ENCODE data around the gene TBATA. TPM values are rescaled to one million over a fixed set of nuclear protein-coding genes. Genes with fewer than 3 reads are reported as not detected.

The TBATA gene
- total and polyA plus RNA-seq, 10 donors = 0.45 to 2.9 (median 0.63) TPM; not detected in 2

- Histone ChIP-seq H3K4me3 (no peak overlapping the region), H3K4me1 (peaks cover 0 to 5% (median 0%) of the 10 kb centered on the region in 6 donors), H3K27ac (no peak overlapping the region), H3K27me3 (replicated peaks in 1 of 7) (no peaks in the 10 kb centered on the region), H3K36me3 (no peaks in the 10 kb centered on the region), H3K9me3 (no peaks in the 10 kb centered on the region)
- no peak for DNase-seq
- 74 to 95% (median 88%) methylated on average over 2 of the region's 2 CpGs for WGBS, 5 donors
- intact Hi-C loops (cut with DNase I; ENCODE audit: low total_unique reads) = no loop called here
- no peak for TF ChIP-seq POLR2AphosphoS5 (IDR thresholded peaks at IDR 0.05)
- no peak for TF ChIP-seq CTCF (IDR thresholded peaks at IDR 0.05 in 8 of 11, conservative IDR thresholded peaks at IDR 0.05 in 3 of 11)
- no peak for TF ChIP-seq POLR2A (IDR thresholded peaks at IDR 0.05)
Measured at GRCh38 chr10:70809726-70810125, 24.5 kb upstream of the TBATA start.

GRCh38 chr10:70809011-70809611 is 23.9 kb upstream of the TBATA start:
- Histone ChIP-seq H3K27me3 (replicated peaks in 1 of 7) (no peaks in the 10 kb centered on the region), H3K9me3 (no peaks in the 10 kb centered on the region), H3K4me3 (no peak overlapping the region), H3K36me3 (no peaks in the 10 kb centered on the region), H3K4me1 (no peaks in the 10 kb centered on the region), H3K27ac (no peak overlapping the region)
- DNase-seq = no peak
- TF ChIP-seq POLR2AphosphoS5 (IDR thresholded peaks at IDR 0.05) (no peak), POLR2A (IDR thresholded peaks at IDR 0.05) (no peak), CTCF (IDR thresholded peaks at IDR 0.05 in 8 of 11, conservative IDR thresholded peaks at IDR 0.05 in 3 of 11) (no peak)
- 74 to 92% (median 85%) methylated on average over 6 of the region's 6 CpGs for WGBS, 5 donors
- intact Hi-C loops (cut with DNase I; ENCODE audit: low total_unique reads) = no loop called here

GRCh38 chr10:70807556-70807955 is 22.4 kb upstream of the TBATA start:
- Histone ChIP-seq H3K4me1 (no peaks in the 10 kb centered on the region), H3K27me3 (replicated peaks in 1 of 7) (no peaks in the 10 kb centered on the region), H3K4me3 (no peak overlapping the region), H3K36me3 (no peaks in the 10 kb centered on the region), H3K9me3 (no peaks in the 10 kb centered on the region), H3K27ac (no peak overlapping the region)
- DNase-seq = no peak
- intact Hi-C loops (cut with DNase I; ENCODE audit: low total_unique reads) = no loop called here
- no peak for TF ChIP-seq POLR2AphosphoS5 (IDR thresholded peaks at IDR 0.05)
- TF ChIP-seq POLR2A (IDR thresholded peaks at IDR 0.05) = no peak
- no peak for TF ChIP-seq CTCF (IDR thresholded peaks at IDR 0.05 in 8 of 11, conservative IDR thresholded peaks at IDR 0.05 in 3 of 11)
- 27 to 58% (median 51%) methylated on average over 3 of the region's 3 CpGs for WGBS, 5 donors

- no peaks in the 10 kb centered on the region for H3K27me3 ChIP-seq (replicated peaks in 1 of 7)
- 83 to 100% (median 96%) methylated on average over 1 of the region's 1 CpG for WGBS, 5 donors
- H3K27ac ChIP-seq = no peak overlapping the region
- intact Hi-C loops (cut with DNase I; ENCODE audit: low total_unique reads) = no loop called here
- H3K9me3 ChIP-seq = no peaks in the 10 kb centered on the region
- no peak overlapping the region for H3K4me3 ChIP-seq
- no peaks in the 10 kb centered on the region for H3K4me1 ChIP-seq
- no peaks in the 10 kb centered on the region for H3K36me3 ChIP-seq
- DNase-seq = no peak
- no peak for TF ChIP-seq POLR2AphosphoS5 (IDR thresholded peaks at IDR 0.05)
- TF ChIP-seq POLR2A (IDR thresholded peaks at IDR 0.05) = no peak
- TF ChIP-seq CTCF (IDR thresholded peaks at IDR 0.05 in 8 of 11, conservative IDR thresholded peaks at IDR 0.05 in 3 of 11) = no peak
Measured at GRCh38 chr10:70806841-70807240, 21.7 kb upstream of the TBATA start.

Measured in spleen (tissue), 11 donors.